ENCODE results near the gene UBL3.

UBL3 gene

DNA sequence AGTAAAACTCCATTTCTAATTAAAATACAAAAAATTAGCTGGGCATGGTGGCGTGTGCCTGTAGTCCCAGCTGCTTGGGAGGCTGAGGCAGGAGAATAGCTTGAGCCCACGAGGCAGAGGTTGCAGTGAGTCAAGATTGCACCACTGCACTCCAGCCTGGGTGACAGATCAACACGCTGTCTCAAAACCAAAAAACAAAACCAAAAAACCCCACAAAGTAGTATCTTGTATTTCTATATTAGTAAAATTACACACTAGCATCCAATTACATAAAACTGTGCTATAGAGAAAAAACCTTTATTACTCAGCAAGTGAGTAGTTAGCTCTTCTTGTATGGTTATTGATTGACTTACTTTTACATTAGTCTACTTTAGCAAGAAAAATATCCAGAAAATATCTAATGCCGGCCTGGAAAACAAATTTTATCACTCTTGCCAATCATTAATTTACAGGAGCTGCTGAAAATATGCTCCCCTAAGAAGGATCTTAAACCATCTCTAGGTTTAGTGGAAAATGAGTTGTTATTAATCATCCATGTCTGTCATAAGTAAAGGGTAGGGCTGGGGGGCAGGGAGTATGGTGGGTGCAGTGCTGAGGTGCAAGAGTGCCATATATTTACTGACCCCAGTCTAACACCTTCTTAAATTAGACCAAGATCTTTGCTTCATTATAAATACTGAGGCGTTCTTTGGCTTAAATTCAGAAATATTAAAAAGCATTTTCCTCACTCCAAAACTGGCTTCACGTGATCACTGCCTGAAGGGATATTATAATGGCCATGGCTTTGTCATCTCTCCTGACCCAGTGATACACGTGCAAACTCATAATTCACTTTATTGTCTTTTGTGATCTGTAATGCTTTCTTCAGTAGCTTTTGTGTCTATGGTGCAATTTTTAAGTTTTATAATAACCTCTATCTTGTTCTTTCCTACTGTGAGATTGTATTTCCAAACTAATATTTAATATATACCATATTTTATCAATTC, 44.1 kb downstream of the UBL3 start:
- DNase-seq: no peak

- no peak for DNase-seq
Measured at GRCh38 chr13:29803221-29803620, 47.2 kb downstream of the UBL3 start.

DNA sequence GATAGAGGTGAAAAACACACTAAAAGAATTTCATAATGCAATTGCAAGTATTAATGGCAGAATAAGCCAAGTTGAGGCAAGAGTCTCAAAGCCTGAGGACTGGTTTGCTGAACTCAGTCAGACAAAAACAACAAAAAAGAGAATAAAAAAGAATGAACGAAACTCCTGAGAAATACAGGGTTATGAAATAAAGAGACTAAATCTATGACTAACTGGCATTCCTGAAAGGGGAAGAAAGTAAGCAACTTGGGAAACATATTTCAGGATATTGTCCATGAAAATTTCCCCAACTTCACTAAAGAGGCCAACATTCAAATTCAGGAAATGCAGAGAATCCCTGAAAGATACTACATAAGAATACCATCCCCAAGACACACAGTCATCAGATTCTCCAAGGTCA, 47.8 kb downstream of the UBL3 start:
- DNase-seq: no peak

GRCh38 chr13:29801737-29802305, 48.6 kb downstream of the UBL3 start:
- no peak for DNase-seq

GRCh38 chr13:29801102-29801501, 49.3 kb downstream of the UBL3 start:
- no peak for DNase-seq

DNA sequence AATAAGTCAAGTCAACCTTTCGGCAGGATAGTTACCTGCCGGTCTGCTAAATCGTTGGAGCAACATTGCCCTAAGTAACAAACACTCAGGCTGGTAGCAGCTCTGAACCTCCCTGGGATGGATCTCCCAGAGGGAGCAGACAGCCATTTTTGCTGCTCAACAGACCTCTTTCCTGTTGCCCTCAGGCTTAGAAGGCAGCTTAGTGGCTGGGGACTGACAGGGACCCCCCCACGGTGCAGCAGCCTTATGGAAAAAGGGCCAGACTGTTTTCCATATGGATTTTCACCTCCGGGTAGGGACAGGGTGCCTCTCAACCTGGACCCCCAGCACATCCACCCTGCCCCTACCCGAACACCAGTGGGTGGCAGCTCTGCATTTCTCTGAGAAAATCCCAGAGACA, 49.7 kb downstream of the UBL3 start:
- no peak for DNase-seq

DNA sequence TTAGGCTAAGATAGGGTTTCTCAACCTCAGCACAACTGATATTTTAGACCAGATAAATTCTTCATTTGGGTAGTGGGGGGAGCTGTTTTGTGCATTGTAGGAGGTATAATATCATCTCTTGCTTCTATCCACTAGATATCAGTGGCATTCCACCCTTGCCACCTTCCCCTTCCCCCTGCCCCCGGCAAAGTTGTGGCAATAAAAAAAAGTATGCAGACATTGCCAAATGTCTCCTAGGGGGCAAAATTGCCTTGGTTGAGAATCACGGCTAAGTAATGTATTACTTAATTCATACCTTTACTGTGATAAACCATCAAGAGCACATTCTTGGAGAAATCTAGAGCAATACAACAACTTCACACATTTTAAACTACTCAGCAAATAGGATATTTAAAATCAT, 51.4 kb downstream of the UBL3 start:
- DNase-seq: no peak

GRCh38 chr13:29791997-29792780, 58.2 kb downstream of the UBL3 start:
- DNase-seq: no peak

- DNase-seq: no peak
Measured at GRCh38 chr13:29791508-29791907, 58.9 kb downstream of the UBL3 start.

- DNase-seq: no peak
Measured at GRCh38 chr13:29786698-29787097, 63.7 kb downstream of the UBL3 start.

- DNase-seq: no peak
Measured at GRCh38 chr13:29785978-29786377, 64.4 kb downstream of the UBL3 start.

GRCh38 chr13:29782798-29783197, 67.6 kb downstream of the UBL3 start:
- DNase-seq: no peak

DNA sequence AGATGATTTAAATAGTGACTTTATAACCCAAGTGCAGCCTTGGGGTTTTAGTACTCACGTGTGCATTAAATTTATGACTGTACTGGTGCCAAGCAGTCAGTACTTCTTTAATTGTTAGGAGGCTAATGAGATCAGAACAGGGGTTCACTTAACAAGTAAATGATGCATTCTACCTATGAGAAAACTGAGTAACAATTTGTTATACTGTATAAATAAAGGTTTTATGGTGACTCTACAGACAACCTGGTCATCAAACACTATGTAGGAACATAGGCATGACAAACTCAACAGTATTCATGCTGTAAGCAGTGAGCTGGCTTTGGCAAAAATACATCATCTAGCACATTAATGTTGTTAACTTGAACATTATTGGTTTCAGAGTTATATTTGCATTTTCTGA, 75.6 kb downstream of the UBL3 start:
- DNase-seq: no peak

DNA sequence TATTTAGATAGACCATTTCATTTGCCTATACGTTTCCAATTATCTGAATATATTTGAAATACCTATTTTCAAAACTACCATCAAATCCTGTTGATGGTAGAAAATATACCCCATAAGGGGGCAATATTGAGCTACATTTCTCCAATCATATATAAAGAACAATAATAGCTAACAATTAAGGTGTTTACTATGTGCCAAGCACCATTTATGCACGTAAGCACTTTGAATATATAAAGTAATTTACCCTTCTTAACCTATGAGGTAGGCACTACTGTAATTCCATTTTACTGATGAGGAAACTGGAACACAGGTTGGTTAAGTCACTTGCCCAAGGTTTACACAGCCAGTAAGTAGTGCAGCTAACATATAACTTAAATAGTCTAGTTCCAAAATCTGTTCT, 79.2 kb downstream of the UBL3 start:
- no peak for DNase-seq

GRCh38 chr13:29767006-29767405, 83.4 kb downstream of the UBL3 start:
- no peak for DNase-seq

GRCh38 chr13:29763436-29764180, 86.8 kb downstream of the UBL3 start:
- DNase-seq: no peak

DNA sequence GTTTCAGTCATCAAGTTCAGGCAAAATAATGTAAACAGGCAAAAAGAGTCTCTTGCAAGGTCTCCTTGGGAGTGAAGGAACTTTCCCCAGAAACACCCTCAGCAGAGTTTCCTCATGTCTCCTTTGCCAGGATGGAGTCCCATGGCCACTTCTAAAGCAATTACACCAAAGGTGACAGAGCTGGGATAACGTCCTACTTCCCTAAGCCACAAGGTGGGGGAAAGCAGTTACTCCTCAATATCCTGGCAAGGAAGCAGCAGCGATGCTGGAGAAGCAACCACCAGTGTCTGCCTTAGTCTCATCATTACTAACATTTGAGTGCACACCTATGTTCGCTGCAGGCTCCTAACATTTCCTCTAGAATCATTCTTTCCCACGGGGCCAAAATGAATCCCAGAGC, 88.6 kb downstream of the UBL3 start:
- no peak for DNase-seq

DNA sequence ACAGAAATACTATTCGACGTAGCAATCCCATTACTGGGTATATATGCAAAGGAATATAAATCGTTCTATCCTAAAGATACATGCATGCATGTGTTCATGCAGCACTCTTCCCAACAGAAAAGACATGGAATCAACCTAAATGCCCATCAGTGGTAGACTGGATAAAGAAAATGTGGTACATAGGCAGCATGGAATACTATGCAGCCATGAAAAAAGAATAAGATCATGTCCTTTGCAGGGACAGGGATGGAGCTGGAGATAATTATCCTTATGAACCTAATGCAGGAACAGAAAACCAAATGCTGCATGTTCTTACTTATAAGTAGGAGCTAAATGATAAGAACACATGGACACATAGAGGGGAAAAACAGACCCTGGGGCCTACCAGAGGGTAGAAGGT, 89.3 kb downstream of the UBL3 start:
- no peak for DNase-seq

DNA sequence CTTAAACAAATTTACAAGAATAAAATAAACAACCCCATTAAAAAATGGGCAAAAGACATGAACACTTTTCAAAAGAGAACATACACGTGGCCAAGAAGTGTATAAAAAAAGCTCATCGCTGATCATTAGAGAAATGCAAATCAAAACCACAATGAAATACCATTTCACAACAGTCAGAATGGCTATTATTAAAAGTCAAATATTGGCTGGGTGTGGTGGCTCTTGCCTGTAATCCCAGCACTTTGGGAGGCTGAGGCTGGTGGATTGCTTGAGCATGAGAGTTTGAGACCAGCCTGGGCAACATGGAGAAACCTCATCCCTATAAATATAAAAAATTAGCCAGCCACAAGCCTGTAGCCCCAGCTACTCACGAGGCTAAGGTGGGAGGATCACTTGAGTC, 89.9 kb downstream of the UBL3 start:
- DNase-seq: no peak

- DNase-seq: no peak
Measured at GRCh38 chr13:29758531-29759114, 91.8 kb downstream of the UBL3 start.

- DNase-seq: no peak
Measured at GRCh38 chr13:29756506-29756905, 93.9 kb downstream of the UBL3 start.

- DNase-seq: no peak
Measured at GRCh38 chr13:29754473-29754806, 96.0 kb downstream of the UBL3 start.

All from right forelimb (tissue), 1 donor.